ENCODE results near the gene TNFAIP1. TPM values are rescaled to one million over a fixed set of nuclear protein-coding genes. Genes with fewer than 3 reads are reported as not detected.

The TNFAIP1 gene
- total RNA-seq, 1 experiment from 2014 or later = 21.8 TPM

DNA sequence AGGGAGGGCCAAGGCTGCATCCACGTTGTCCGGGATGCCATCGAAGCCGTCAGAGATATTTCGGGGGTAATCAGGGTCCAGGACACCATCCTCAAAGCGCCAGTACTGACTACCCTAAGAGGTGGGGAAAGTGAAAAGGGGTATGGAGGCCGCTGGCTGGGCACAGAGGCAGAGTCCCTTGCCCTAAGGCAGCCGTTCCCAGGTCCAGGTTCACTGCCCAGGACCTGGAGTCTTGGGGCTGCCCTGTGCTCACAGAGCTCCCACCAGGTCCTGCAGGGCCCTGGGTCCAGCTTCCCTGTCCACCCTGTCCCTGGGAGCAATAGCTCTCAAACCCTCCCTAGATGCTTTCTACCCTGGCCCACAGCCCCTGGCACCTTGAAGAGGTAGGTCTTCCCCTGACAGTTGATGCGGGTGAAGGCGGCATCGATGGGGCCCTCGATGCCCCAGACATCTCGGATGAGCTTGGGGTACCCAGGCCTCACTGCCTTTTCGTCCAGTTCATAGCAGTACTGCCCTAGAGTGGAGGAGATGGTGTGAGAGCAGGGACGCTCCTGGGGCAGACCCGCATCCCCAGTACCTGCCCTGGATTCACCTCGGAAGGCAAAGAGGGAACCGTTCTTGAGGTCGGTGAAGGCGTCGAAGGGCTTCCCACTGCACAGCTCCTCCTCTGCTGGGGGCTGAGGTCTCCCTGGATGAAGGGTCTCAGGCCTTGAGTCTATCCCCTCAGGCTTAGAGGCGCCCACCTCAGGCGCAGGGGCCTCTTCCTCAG lies 33.5 kb downstream of the TNFAIP1 start:
- no peak overlapping the region for H3K9ac ChIP-seq (ENCODE audit: extremely low read depth, insufficient read length, low read length)
- H3K9me3 Mint-ChIP-seq = no peaks in the 10 kb centered on the region; a peak in 1 of 5 replicates
- TF ChIP-seq, protein P1, sequence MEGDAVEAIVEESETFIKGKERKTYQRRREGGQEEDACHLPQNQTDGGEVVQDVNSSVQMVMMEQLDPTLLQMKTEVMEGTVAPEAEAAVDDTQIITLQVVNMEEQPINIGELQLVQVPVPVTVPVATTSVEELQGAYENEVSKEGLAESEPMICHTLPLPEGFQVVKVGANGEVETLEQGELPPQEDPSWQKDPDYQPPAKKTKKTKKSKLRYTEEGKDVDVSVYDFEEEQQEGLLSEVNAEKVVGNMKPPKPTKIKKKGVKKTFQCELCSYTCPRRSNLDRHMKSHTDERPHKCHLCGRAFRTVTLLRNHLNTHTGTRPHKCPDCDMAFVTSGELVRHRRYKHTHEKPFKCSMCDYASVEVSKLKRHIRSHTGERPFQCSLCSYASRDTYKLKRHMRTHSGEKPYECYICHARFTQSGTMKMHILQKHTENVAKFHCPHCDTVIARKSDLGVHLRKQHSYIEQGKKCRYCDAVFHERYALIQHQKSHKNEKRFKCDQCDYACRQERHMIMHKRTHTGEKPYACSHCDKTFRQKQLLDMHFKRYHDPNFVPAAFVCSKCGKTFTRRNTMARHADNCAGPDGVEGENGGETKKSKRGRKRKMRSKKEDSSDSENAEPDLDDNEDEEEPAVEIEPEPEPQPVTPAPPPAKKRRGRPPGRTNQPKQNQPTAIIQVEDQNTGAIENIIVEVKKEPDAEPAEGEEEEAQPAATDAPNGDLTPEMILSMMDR (conservative IDR thresholded peaks at IDR 0.05) = no peak
- H4K8ac ChIP-seq (replicated peaks; ENCODE audit: insufficient read length, low read depth, low read length) = no peak overlapping the region
- no peak overlapping the region for H2BK5ac ChIP-seq (ENCODE audit: insufficient read length, low read length)
- H3K36me3 Mint-ChIP-seq (ENCODE audit: insufficient read depth in 1 of 3, low read depth in 3 of 3) = peaks cover 0 to 6% (median 2%) of the 10 kb centered on the region in 3 experiments; a peak in 3 of 7 replicates
- no peak overlapping the region for H4K91ac ChIP-seq (ENCODE audit: insufficient read length, low read depth, low read length)
- H4K20me1 ChIP-seq (ENCODE audit: control insufficient read depth, insufficient read depth, insufficient read length) = peaks cover 2% of the 10 kb centered on the region
- no peak overlapping the region for H3K56ac ChIP-seq (ENCODE audit: insufficient read length, low read depth, low read length)
- no peaks in the 10 kb centered on the region for H3K9me3 ChIP-seq (ENCODE audit: control insufficient read depth, low read depth, low read length)
- no peak overlapping the region for H3K27ac ChIP-seq (ENCODE audit: insufficient read length, low read depth, low read length)
- H3K79me1 ChIP-seq (ENCODE audit: insufficient read depth, low read depth, low read length, poor library complexity, severe bottlenecking) = no peaks in the 10 kb centered on the region
- no peak overlapping the region for H3K27ac Mint-ChIP-seq
- no CpG with 5 or more reads among the region's 23 CpGs for whole genome bisulfite sequencing (ENCODE audit: extremely low coverage, insufficient read length, low lambda C conversion rate)
- no peak overlapping the region; the same call in 1 of the 2 replicates for H3K14ac ChIP-seq (ENCODE audit: insufficient read depth, low read length)
- H3K79me2 ChIP-seq (ENCODE audit: insufficient read depth, low read length) = no peaks in the 10 kb centered on the region
- H2AFZ ChIP-seq (ENCODE audit: low read length) = no peak overlapping the region
- H3T11ph ChIP-seq (ENCODE audit: low read length) = no peak overlapping the region
- H3K27me3 ChIP-seq (ENCODE audit: insufficient read depth, low read length) = peaks cover 12% of the 10 kb centered on the region; the same call in 1 of the 2 replicates
- peaks cover 2% of the 10 kb centered on the region; the same call in 1 of the 2 replicates for H3K4me1 ChIP-seq (ENCODE audit: insufficient read depth, low read length)
- no peak overlapping the region for H2BK15ac ChIP-seq (ENCODE audit: low read depth, low read length)
- H3K4me2 ChIP-seq (ENCODE audit: insufficient read depth, insufficient read length, low read length) = no peak overlapping the region
- DNase-seq = no peak
- H3K4me1 Mint-ChIP-seq = peaks cover 14 to 21% of the 10 kb centered on the region in 2 experiments
- H3K27me3 Mint-ChIP-seq (ENCODE audit: low read depth) = peaks cover 22% of the 10 kb centered on the region
- no peak overlapping the region for H4K5ac ChIP-seq (ENCODE audit: insufficient read length, low read depth, low read length)
- no peak overlapping the region for H3K4ac ChIP-seq (ENCODE audit: low read depth, low read length)
- H2BK20ac ChIP-seq (ENCODE audit: low read depth, low read length, poor library complexity, severe bottlenecking) = no peak overlapping the region
- no peak overlapping the region for H2AK5ac ChIP-seq (ENCODE audit: insufficient read length, low read length)
- H3K23ac ChIP-seq (ENCODE audit: insufficient read length, low read depth, low read length) = no peak overlapping the region
- H2BK120ac ChIP-seq (ENCODE audit: low read depth, low read length, poor library complexity, severe bottlenecking) = no peak overlapping the region
- no peak overlapping the region for H3K18ac ChIP-seq (ENCODE audit: insufficient read length, low read depth, low read length)
- peaks cover 10% of the 10 kb centered on the region for H3K23me2 ChIP-seq (ENCODE audit: insufficient read length, low read depth, low read length, poor library complexity, severe bottlenecking)
- no peak overlapping the region for H2BK12ac ChIP-seq (ENCODE audit: insufficient read length, low read depth, low read length)
- H3K4me3 Mint-ChIP-seq = no peak overlapping the region
